ENCODE data around the gene SLC6A6.

- no peak for TF ChIP-seq POLR2A (IDR thresholded peaks at IDR 0.05)
- TF ChIP-seq POLR2AphosphoS5 (IDR thresholded peaks at IDR 0.05) = no peak
These were observed 80.9 kb downstream of the SLC6A6 start for GRCh38 chr3:14483286-14483685.

All from gastroesophageal sphincter (tissue), 2 donors.